ENCODE measurements around the gene GAL3ST1. TPM values are rescaled to one million over a fixed set of nuclear protein-coding genes. Genes with fewer than 3 reads are reported as not detected.

Gene GAL3ST1
- total RNA-seq, 1 experiment from 2014 or later = 0.55 TPM

DNA sequence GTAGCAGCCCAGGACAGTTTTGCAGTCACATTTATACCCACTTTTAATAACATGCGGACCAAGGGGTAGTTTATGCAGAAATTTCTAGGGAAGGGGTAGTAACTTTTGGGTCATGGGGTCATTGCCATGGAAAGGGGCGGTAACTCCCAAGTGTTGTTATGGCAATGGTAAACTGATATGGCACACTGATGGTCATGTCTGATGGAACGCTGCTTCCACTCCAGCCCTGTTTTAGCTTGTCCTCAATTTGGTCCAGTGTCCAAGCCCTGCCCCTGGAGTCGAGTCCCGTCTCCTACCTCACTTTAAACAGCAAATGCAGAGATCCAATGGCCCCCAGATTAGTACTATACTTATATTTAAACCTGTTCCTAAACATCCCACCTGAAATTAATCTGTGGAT, 57.7 kb downstream of the GAL3ST1 start:
- DNase-seq (ENCODE audit: low read depth, low spot score) = no peak
- in situ Hi-C loops (cut with HindIII; ENCODE audit: low pct_unique_long_range_greater_than_20kb, low sequenced_read_pairs) = no loop called here

DNA sequence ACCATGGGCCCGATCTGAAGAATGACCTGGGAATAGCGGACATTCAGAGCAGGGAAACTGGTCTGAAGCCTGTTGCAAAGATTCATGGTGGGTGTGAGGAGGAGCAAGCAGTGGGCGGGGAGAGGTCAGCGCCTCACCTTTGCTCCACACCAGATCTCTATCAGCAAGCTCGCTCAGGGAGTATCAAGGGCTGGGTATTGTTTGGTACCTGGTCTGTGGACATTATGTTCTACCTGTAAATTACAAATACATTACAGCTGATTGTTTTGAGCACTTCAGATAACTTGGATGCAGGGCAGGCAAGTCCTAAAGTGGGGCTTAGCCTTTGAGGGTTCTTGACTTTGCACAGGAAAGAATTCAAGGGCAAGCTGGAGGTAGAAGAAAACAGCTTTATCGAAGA, 58.2 kb downstream of the GAL3ST1 start:
- in situ Hi-C loops (cut with HindIII; ENCODE audit: low pct_unique_long_range_greater_than_20kb, low sequenced_read_pairs) = no loop called here
- DNase-seq (ENCODE audit: low read depth, low spot score) = no peak

DNA sequence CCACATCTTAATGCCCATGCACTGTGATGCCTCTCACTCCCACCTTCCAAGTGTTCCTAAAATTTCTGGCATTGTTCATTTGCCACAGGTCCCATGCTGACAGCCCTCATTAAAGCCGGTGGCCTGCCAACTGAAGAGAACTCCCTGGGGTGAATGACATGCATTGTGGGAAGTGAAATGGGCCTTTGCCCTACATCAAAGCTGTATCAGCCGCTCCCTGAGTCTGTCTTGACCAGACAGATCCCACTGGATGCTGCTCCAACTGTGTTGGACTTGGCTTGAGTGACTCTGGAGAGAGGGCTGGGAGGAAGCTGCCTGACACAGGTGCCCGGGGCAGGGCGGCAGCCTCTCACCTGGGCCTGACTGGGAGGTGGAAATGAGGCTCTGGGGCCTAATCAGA, 60.2 kb downstream of the GAL3ST1 start:
- in situ Hi-C loops (cut with HindIII; ENCODE audit: low pct_unique_long_range_greater_than_20kb, low sequenced_read_pairs) = no loop called here
- no peak for DNase-seq (ENCODE audit: low read depth, low spot score)

DNA sequence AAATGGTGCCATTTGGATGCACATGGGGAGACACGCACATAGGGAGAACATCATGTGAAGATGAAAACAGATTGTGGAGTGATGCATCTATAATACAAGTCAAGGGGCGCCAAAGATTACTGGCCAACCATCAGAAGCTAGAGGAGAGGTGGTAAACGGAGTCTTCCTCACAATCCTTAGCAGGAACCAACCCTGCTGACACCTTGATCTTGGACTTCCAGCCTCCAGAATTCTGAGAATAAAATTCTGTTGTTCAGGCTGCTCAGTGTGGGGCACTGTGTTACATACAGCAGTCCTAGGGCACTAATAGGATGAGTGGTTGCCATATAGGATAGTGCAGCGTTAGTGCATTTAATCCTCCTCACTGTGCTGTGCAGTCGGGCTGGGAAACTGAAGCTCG, 61.0 kb downstream of the GAL3ST1 start:
- in situ Hi-C loops (cut with HindIII; ENCODE audit: low pct_unique_long_range_greater_than_20kb, low sequenced_read_pairs) = no loop called here
- DNase-seq (ENCODE audit: low read depth, low spot score) = no peak

DNA sequence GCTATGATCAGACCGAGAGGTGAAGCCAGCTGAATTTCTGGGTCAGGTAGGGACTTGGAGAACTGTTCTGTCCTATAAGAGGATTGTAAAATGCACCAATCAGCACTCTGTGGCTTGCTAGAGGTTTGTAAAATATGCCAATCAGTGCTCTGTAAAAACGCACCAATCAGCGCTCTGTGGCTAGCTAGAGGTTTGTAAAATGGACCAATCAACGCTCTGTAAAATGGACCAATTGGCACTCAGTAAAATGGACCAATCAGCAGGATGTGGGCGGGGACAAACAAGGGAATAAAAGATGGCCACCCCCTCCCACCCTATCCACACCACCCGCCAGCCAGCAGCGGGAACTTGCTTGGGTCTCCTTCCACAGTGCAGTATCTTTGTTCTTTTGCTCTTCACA, 62.6 kb downstream of the GAL3ST1 start:
- in situ Hi-C loops (cut with HindIII; ENCODE audit: low pct_unique_long_range_greater_than_20kb, low sequenced_read_pairs) = no loop called here
- peak; percentile 21 for DNase-seq (ENCODE audit: low read depth, low spot score)

DNA sequence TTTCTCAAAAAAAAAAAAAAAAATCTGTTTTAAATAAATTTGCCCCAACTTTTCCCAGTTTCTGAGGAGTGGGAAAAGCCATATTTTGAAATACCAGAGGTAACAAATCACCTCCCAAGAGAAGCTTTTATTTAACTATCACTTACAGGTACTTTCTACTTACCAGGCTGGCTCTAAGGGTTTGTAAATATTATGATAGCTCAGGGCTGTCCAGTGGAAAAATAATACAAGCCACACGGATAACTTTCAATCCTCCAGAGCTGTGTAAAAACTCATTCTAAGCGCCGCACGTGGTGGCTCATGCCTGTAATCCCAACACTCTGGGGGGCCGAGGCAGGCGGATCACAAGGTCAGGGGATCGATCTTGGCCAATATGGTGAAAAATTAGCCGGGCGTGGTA, 63.4 kb downstream of the GAL3ST1 start:
- in situ Hi-C loops (cut with HindIII; ENCODE audit: low pct_unique_long_range_greater_than_20kb, low sequenced_read_pairs) = no loop called here
- no peak for DNase-seq (ENCODE audit: low read depth, low spot score)

DNA sequence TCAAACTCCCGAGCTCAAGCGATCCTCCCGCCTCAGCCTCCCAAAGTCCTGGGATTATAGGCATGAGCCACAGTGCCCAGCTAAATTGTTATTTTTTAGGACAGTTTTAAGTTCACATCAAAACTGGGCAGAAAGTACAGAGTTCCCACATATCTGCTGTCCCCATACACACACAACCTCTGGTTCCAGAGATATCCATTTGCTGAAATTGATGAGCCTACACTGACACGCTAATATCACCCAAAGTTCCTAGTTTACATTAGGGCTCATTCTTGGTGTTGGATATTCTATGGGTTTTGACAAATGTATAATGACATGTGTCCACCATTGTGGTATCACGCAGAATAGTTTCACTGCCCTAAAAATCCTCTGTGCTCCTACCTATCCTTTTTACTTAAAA, 66.2 kb downstream of the GAL3ST1 start:
- no peak for DNase-seq (ENCODE audit: low read depth, low spot score)
- in situ Hi-C loops (cut with HindIII; ENCODE audit: low pct_unique_long_range_greater_than_20kb, low sequenced_read_pairs) = no loop called here

DNA sequence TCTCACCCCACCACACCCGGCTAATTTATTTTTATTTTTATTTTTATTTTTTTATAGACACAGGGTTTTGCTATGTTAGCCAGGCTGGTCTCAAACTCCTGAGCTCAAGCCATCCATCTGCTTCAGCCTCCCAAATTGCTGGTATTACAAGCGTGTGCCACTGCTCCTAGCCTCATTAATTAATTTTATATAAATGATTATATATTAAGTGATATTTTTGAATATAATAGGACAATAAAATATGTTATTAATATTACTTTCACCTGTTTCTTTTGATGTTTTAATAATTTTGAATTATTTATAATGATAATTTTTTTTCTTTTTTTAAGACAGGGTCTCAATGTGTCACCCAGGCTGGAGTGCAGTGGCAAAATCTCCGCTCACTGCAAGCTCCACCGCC, 66.8 kb downstream of the GAL3ST1 start:
- in situ Hi-C loops (cut with HindIII; ENCODE audit: low pct_unique_long_range_greater_than_20kb, low sequenced_read_pairs) = no loop called here
- DNase-seq (ENCODE audit: low read depth, low spot score) = no peak

DNA sequence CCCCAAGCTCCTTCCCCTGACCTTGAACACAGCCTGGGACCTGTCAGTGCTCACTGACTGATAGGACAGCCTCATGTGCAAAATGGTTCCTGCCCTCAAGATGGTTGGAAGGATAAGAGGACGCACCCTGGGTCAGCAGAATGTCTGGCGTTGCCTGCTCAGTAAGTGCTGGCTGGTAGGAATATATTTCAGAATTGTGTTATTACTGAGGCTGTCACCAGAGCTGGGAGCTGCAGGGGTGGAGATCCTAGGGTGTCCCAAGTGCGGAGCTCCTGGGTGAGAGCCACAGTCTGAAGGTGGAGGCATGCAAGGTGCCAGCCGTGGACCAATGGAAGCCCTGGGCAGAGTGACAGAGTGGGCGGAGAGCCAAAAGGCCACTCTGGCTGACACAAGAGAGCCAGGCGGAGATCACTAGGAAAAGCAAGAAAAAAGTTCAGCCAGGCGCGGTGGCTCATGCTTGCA, 67.9 kb downstream of the GAL3ST1 start:
- in situ Hi-C loops (cut with HindIII; ENCODE audit: low pct_unique_long_range_greater_than_20kb, low sequenced_read_pairs) = no loop called here

More for the DNA sequence above, 67.9 kb downstream of the GAL3ST1 start:
- no peak for DNase-seq (ENCODE audit: low read depth, low spot score)

Other genes starting within 250 kb of the GAL3ST1 start
- gene TBC1D10A, start 247.7 kb downstream of the GAL3ST1 start, total RNA-seq (2014; rRNA removed; shearing (Covaris generic)) = 38.2 and 46.8 TPM in 2 replicates
- 54.6 and 62.9 TPM in 2 replicates for gene SF3A1, start 217.8 kb downstream of the GAL3ST1 start, total RNA-seq (2014; rRNA removed; shearing (Covaris generic))
- 0.59 and 0.82 TPM in 2 replicates for gene CCDC157, start 217.7 kb downstream of the GAL3ST1 start, total RNA-seq (2014; rRNA removed; shearing (Covaris generic))
- 12.2 and 14.2 TPM in 2 replicates for gene RNF215, start 187.3 kb downstream of the GAL3ST1 start, total RNA-seq (2014; rRNA removed; shearing (Covaris generic))
- 4.0 and 7.4 TPM in 2 replicates for gene SEC14L2, start 177.6 kb downstream of the GAL3ST1 start, total RNA-seq (2014; rRNA removed; shearing (Covaris generic))
- 83.1 and 92.2 TPM in 2 replicates for gene MTFP1, start 148.9 kb downstream of the GAL3ST1 start, total RNA-seq (2014; rRNA removed; shearing (Covaris generic))
- gene SEC14L3, start 102.6 kb downstream of the GAL3ST1 start, total RNA-seq (2014; rRNA removed; shearing (Covaris generic)) = not detected in 2 replicates
- 0.24 and 0.59 TPM in 2 replicates for gene SEC14L4, start 69.0 kb downstream of the GAL3ST1 start, total RNA-seq (2014; rRNA removed; shearing (Covaris generic))
- not detected in 2 replicates for gene SEC14L6, start 27.9 kb downstream of the GAL3ST1 start, total RNA-seq (2014; rRNA removed; shearing (Covaris generic))
- 185 and 200 TPM in 2 replicates for gene PES1, start 17.2 kb upstream of the GAL3ST1 start, total RNA-seq (2014; rRNA removed; shearing (Covaris generic))
- gene TCN2, start 32.5 kb upstream of the GAL3ST1 start, total RNA-seq (2014; rRNA removed; shearing (Covaris generic)) = 1.8 and 2.0 TPM in 2 replicates
- 5.5 and 7.4 TPM in 2 replicates for gene SLC35E4, start 61.1 kb upstream of the GAL3ST1 start, total RNA-seq (2014; rRNA removed; shearing (Covaris generic))
- 6.6 and 7.0 TPM in 2 replicates for gene DUSP18, start 93.2 kb upstream of the GAL3ST1 start, total RNA-seq (2014; rRNA removed; shearing (Covaris generic))
- gene OSBP2, start 120.2 kb upstream of the GAL3ST1 start, total RNA-seq (2014; rRNA removed; shearing (Covaris generic)) = 1.6 and 1.8 TPM in 2 replicates

Measured in SK-MEL-5 (cell line).